Thymus (tissue), 11 donors: ENCODE measurements around the gene KCTD19. TPM values are rescaled to one million over a fixed set of nuclear protein-coding genes. Genes with fewer than 3 reads are reported as not detected.

Experiments
- DNase-seq, 9 donors: peaks; one replicate each; pipeline ENCODE4 v3.0.0-alpha.2; 2013; ENCODE audit warnings: low spot score in 9 of 9, low read depth in 6 of 9, missing footprints in 1 of 9
- H3K27ac ChIP-seq, 2 donors: one replicate each; pipeline ENCODE4 v1.5.1; 2013; ENCODE audit warnings: control low read depth in 1 of 2, low read depth in 1 of 2, low read length in 1 of 2, mild to moderate bottlenecking in 1 of 2, moderate library complexity in 1 of 2
- H3K27me3 ChIP-seq, 2 donors: one replicate each; pipeline ENCODE4 v1.5.1; 2013; ENCODE audit warnings: low read length in 1 of 2; ENCODE audit not compliant: control insufficient read depth in 2 of 2, insufficient read depth in 1 of 2
- H3K36me3 ChIP-seq, 2 donors: one replicate each; pipeline ENCODE4 v1.5.1; 2013; ENCODE audit warnings: low read length in 1 of 2, mild to moderate bottlenecking in 1 of 2, moderate library complexity in 1 of 2; ENCODE audit not compliant: control insufficient read depth in 2 of 2, insufficient read depth in 2 of 2
- H3K4me1 ChIP-seq, 2 donors: one replicate each; pipeline ENCODE4 v1.5.1; 2013; ENCODE audit warnings: low read length in 2 of 2; ENCODE audit not compliant: control insufficient read depth in 2 of 2, insufficient read depth in 2 of 2
- H3K4me3 ChIP-seq, 2 donors: one replicate each; pipeline ENCODE4 v1.5.1; 2013; ENCODE audit warnings: low read length in 2 of 2, control low read depth in 1 of 2, mild to moderate bottlenecking in 1 of 2
- H3K9me3 ChIP-seq, 2 donors: one replicate each; pipeline ENCODE4 v1.5.1; 2013; ENCODE audit warnings: low read length in 1 of 2, mild to moderate bottlenecking in 1 of 2; ENCODE audit not compliant: control insufficient read depth in 2 of 2, insufficient read depth in 1 of 2
- WGBS: extraction: QIAGEN DNeasy Blood & Tissue Kit; methylation state at CpG from one replicate; pipeline ENCODE4 v1.1.7; 2013; 5-methylcytosine and 5-hydroxymethylcytosine counted together
- polyA plus RNA-seq: library from polyadenylated mRNA; stranded (reverse); fragments of 200-250 nt; gene quantifications from one replicate; pipeline ENCODE4 v1.2.3, GENCODE V29; 2013
- total RNA-seq: library from RNA; stranded (reverse); fragments of 120-200 nt; gene quantifications from one replicate; pipeline ENCODE4 v1.2.4, GENCODE V29; 2013
- donor health status: healthy.

The KCTD19 gene
- total and polyA plus RNA-seq, 2 donors: 0.19 to 0.34 TPM

DNA sequence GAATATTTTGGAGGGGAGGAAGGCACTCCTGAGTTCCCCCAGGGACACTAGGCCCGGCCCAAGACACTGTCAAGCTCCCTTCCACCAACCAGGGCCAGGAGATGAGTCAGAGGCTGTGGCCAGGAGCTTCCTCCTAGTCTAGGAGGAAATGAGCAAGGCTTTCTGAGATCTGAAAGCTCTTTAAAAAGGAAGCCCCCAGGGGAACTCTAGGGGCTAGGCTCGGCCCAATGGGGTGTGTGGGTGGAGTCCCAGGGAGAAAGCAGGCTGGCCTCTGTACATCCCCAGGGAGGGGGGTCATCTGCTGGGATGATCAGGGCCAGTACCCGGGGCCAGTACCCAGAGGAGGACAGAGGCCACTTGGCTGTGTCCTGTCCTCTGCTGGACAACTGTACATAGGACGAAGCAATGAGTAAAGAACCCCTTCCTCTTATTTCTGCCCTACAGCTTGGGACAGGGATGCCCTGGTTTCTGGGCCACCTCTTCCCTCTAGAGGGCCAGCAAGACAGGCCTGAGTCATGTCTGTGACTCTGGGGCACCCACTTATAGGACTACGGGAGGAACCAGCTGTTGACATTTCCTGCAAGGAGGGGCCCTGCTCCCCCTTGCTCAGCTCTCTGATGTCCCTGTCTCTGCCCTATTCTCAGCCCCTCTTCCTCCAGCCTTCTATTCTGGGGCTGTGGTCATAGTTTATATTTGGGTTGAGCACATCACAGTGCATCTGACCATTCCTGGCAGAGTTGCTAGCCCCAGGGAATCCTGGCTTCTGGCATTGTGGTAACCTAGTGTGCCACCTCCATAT, 82.0 kb downstream of the KCTD19 start:
- H3K4me1 ChIP-seq: peaks cover 20 to 58% of the 10 kb centered on the region in 2 donors
- peaks cover 10 to 44% of the 10 kb centered on the region in 2 donors for H3K27me3 ChIP-seq
- no peak overlapping the region for H3K4me3 ChIP-seq
- peak overlapping the region; percentile 50 to 58 for H3K27ac ChIP-seq
- no peaks in the 10 kb centered on the region for H3K36me3 ChIP-seq
- DNase-seq: peak in 2 of 9 donors; percentile 40 to 69
- H3K9me3 ChIP-seq: peaks cover 0 to 12% of the 10 kb centered on the region in 2 donors
- 7% methylated on average over 5 of the region's 5 CpGs for WGBS

- Histone ChIP-seq H3K9me3 (peaks cover 0 to 9% of the 10 kb centered on the region in 2 donors), H3K36me3 (peaks cover 0 to 4% of the 10 kb centered on the region in 2 donors), H3K4me3 (no peak overlapping the region), H3K4me1 (peaks cover 12 to 49% of the 10 kb centered on the region in 2 donors), H3K27ac (no peak overlapping the region), H3K27me3 (peaks cover 0 to 33% of the 10 kb centered on the region in 2 donors)
- 97% methylated on average over 4 of the region's 4 CpGs for WGBS
- no peak for DNase-seq
Observed at GRCh38 chr16:67243481-67243880, 83.1 kb downstream of the KCTD19 start.

DNA sequence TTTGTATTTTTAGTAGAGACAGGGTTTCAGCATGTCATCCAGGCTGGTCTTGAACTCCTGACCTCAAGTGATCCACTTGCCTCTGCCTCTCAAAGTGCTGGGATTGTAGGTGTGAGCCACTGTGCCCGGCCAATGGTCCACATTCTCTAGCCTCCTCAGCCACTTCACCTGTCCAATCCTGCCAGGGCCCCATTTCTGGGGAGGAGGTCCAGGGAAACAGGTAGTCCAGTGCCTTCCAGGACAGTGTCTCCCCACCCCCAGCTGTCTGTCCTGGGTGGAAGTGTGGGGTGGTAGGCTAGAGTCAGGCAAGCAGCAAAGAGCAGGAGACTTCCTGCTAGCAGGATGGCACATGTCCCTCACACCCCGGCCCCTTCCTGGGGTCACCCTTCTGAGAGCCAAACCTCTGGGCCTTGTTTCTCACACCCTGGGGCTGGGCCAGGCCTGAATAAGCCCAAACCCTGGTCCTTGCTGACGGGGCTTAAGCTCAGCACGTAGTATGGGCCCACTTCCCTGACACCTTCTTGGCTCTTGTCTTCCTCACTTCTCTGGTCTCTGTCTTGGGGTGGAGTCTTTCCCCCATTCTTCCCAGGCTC, 84.3 kb downstream of the KCTD19 start:
- H3K4me3 ChIP-seq: no peak overlapping the region
- H3K27me3 ChIP-seq: peaks cover 0 to 21% of the 10 kb centered on the region in 2 donors
- H3K27ac ChIP-seq: no peak overlapping the region
- H3K9me3 ChIP-seq: peaks cover 0 to 4% of the 10 kb centered on the region in 2 donors
- no peak for DNase-seq
- 95% methylated on average over 4 of the region's 4 CpGs for WGBS
- peaks cover 8 to 10% of the 10 kb centered on the region in 2 donors for H3K36me3 ChIP-seq
- H3K4me1 ChIP-seq: peaks cover 4 to 37% of the 10 kb centered on the region in 2 donors

DNA sequence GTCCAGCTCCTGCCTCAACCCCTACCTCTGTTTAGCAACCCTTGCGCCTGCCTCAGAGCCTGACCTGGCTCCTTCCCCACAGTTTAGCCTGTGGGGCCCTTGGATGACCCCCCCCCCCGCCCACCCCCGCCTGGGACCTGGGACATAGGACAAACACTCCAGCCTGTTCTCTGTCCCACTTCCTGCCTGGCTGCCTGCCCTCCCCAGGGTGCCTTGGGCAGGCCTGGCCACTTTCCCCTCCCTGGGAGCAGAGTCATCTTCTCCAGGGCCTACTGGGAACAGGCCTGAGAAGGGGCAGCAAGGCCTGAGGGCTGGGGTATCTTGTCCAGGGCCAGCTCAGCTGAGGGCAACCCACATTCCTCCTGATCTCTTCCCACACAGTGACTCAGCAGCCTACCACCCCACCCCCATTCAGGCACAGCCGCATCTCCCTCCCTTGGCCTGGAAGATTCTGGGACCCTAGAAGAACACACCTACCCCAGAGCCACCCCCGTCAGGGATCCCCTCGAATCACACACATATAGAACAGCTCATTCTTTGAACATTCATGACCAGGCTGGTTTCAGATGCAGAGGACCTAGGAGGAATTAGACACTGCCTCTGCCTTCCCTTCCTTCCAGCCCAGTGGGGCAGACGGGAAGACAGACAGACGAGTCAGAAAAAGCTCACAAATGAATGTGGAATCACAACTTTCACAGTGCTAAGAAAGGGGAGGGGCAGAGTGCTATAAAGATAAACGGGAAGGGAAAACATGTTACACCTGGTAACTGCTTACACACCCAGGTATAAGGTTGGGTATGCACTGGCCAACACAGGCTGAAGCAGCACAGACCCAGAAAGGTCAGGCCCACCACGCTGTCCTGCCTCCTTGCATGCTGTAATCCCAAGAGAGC, 85.3 kb downstream of the KCTD19 start:
- peaks cover 0 to 11% of the 10 kb centered on the region in 2 donors for H3K27me3 ChIP-seq
- peaks cover 0 to 1% of the 10 kb centered on the region in 2 donors for H3K9me3 ChIP-seq
- H3K36me3 ChIP-seq: peaks cover 13 to 19% of the 10 kb centered on the region in 2 donors
- WGBS: 94% methylated on average over 10 of the region's 10 CpGs
- H3K4me1 ChIP-seq: peaks cover 4 to 27% of the 10 kb centered on the region in 2 donors
- no peak overlapping the region for H3K4me3 ChIP-seq
- H3K27ac ChIP-seq: peak overlapping the region in 1 of 2 donors; percentile 32
- DNase-seq: no peak

DNA sequence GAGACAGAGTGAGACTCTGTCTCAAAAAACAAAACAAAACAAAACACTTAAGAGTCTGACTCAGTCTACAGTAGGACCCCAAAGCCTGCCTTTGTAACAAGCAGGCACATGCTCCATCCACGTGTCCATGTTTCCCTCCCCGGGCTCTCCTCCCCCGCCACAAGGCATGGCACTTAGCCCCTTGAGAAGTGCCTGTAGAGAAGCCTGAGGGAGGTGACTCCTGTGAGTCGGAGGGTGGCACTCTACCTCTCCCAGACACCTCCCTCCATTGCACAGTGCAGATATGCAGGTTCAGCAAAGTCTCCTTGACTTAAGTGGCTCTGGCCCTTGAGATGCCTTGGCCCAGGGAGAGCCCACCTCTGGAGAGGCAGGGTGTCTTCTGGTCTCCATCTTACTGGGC, 86.0 kb downstream of the KCTD19 start:
- 93% methylated on average over 4 of the region's 4 CpGs for WGBS
- H3K27me3 ChIP-seq: peaks cover 0 to 4% of the 10 kb centered on the region in 2 donors
- H3K4me1 ChIP-seq: peaks cover 4 to 20% of the 10 kb centered on the region in 2 donors
- no peak for DNase-seq
- no peak overlapping the region for H3K4me3 ChIP-seq
- peaks cover 0 to 1% of the 10 kb centered on the region in 2 donors for H3K9me3 ChIP-seq
- H3K27ac ChIP-seq: no peak overlapping the region
- H3K36me3 ChIP-seq: peaks cover 17 to 27% of the 10 kb centered on the region in 2 donors

Other genes starting within 250 kb of the KCTD19 start
- 7.7 TPM for gene PHAF1, start 216.8 kb downstream of the KCTD19 start, total RNA-seq
- 12.0 TPM for gene PHAF1, start 216.8 kb downstream of the KCTD19 start, polyA plus RNA-seq
- gene B3GNT9, start 175.7 kb downstream of the KCTD19 start, total RNA-seq: 1.3 TPM
- 3.2 TPM for gene B3GNT9, start 175.7 kb downstream of the KCTD19 start, polyA plus RNA-seq
- 12.5 TPM for gene TRADD, start 166.8 kb downstream of the KCTD19 start, total RNA-seq
- gene TRADD, start 166.8 kb downstream of the KCTD19 start, polyA plus RNA-seq: 33.9 TPM
- 2.0 TPM for gene FBXL8, start 166.8 kb downstream of the KCTD19 start, total RNA-seq
- gene FBXL8, start 166.8 kb downstream of the KCTD19 start, polyA plus RNA-seq: 12.0 TPM
- gene HSF4, start 162.0 kb downstream of the KCTD19 start, total RNA-seq: 4.1 TPM
- gene HSF4, start 162.0 kb downstream of the KCTD19 start, polyA plus RNA-seq: 50.8 TPM
- gene NOL3, start 156.2 kb downstream of the KCTD19 start, total RNA-seq: 2.3 TPM
- 28.2 TPM for gene NOL3, start 156.2 kb downstream of the KCTD19 start, polyA plus RNA-seq
- gene MATCAP1, start 142.8 kb downstream of the KCTD19 start, total RNA-seq: 5.2 TPM
- gene MATCAP1, start 142.8 kb downstream of the KCTD19 start, polyA plus RNA-seq: 24.6 TPM
- gene EXOC3L1, start 136.6 kb downstream of the KCTD19 start, total RNA-seq: 0.57 TPM
- gene EXOC3L1, start 136.6 kb downstream of the KCTD19 start, polyA plus RNA-seq: 2.2 TPM
- gene E2F4, start 134.6 kb downstream of the KCTD19 start, total RNA-seq: 47.7 TPM
- gene E2F4, start 134.6 kb downstream of the KCTD19 start, polyA plus RNA-seq: 46.9 TPM
- 2.3 TPM for gene ELMO3, start 127.6 kb downstream of the KCTD19 start, total RNA-seq
- gene ELMO3, start 127.6 kb downstream of the KCTD19 start, polyA plus RNA-seq: 15.3 TPM
- gene TMEM208, start 99.6 kb downstream of the KCTD19 start, total RNA-seq: 35.2 TPM
- 71.8 TPM for gene TMEM208, start 99.6 kb downstream of the KCTD19 start, polyA plus RNA-seq
- gene FHOD1, start 79.3 kb downstream of the KCTD19 start, total RNA-seq: 5.6 TPM
- gene FHOD1, start 79.3 kb downstream of the KCTD19 start, polyA plus RNA-seq: 27.8 TPM
- gene SLC9A5, start 77.8 kb downstream of the KCTD19 start, total RNA-seq: 0.09 TPM
- 1.1 TPM for gene SLC9A5, start 77.8 kb downstream of the KCTD19 start, polyA plus RNA-seq
- 12.6 TPM for gene PLEKHG4, start 47.2 kb downstream of the KCTD19 start, total RNA-seq
- gene PLEKHG4, start 47.2 kb downstream of the KCTD19 start, polyA plus RNA-seq: 16.8 TPM
- gene LRRC36, start 74 bp upstream of the KCTD19 start, total RNA-seq: 0.19 TPM
- 0.78 TPM for gene LRRC36, start 74 bp upstream of the KCTD19 start, polyA plus RNA-seq
- 1.6 TPM for gene TPPP3, start 66.8 kb upstream of the KCTD19 start, total RNA-seq
- gene TPPP3, start 66.8 kb upstream of the KCTD19 start, polyA plus RNA-seq: 9.0 TPM
- gene ZDHHC1, start 89.7 kb upstream of the KCTD19 start, total RNA-seq: 0.52 TPM
- 2.5 TPM for gene ZDHHC1, start 89.7 kb upstream of the KCTD19 start, polyA plus RNA-seq
- gene HSD11B2, start 104.4 kb upstream of the KCTD19 start, total RNA-seq: 0.09 TPM
- gene HSD11B2, start 104.4 kb upstream of the KCTD19 start, polyA plus RNA-seq: 7.8 TPM
- 51.8 TPM for gene ATP6V0D1, start 154.4 kb upstream of the KCTD19 start, total RNA-seq
- 44.8 TPM for gene ATP6V0D1, start 154.4 kb upstream of the KCTD19 start, polyA plus RNA-seq
- gene AGRP, start 156.8 kb upstream of the KCTD19 start, total RNA-seq: 0.09 TPM
- 0.87 TPM for gene AGRP, start 156.8 kb upstream of the KCTD19 start, polyA plus RNA-seq
- gene RIPOR1, start 202.1 kb upstream of the KCTD19 start, total RNA-seq: 5.7 TPM
- 25.4 TPM for gene RIPOR1, start 202.1 kb upstream of the KCTD19 start, polyA plus RNA-seq
- 61.0 TPM for gene CTCF, start 235.8 kb upstream of the KCTD19 start, total RNA-seq
- 44.5 TPM for gene CTCF, start 235.8 kb upstream of the KCTD19 start, polyA plus RNA-seq